Loucy (cell line): ENCODE results near the gene CPXM2.

Source experiments
- H2AFZ ChIP-seq: fragments of 200-600 bp; sonication (generic); 2 replicates; pipeline ENCODE4 v1.6.0; 2016; ENCODE audit warnings: antibody characterized with exemption, mild to moderate bottlenecking, low read length, moderate library complexity
- H3F3A ChIP-seq: fragments of 200-600 bp; 2 replicates; pipeline ENCODE4 v1.6.0; 2016; ENCODE audit warnings: antibody characterized with exemption, low read depth, mild to moderate bottlenecking
- H3K27me3 ChIP-seq: fragments of 200-600 bp; sonication (generic); 2 replicates; pipeline ENCODE4 v1.6.1; 2014; ENCODE audit warnings: low read length, mild to moderate bottlenecking; ENCODE audit not compliant: insufficient read depth, poor library complexity, severe bottlenecking
- H3K36me3 ChIP-seq: fragments of 200-600 bp; sonication (generic); 2 replicates; pipeline ENCODE4 v1.6.1; 2016; ENCODE audit warnings: low read length; ENCODE audit not compliant: insufficient read depth
- H3K4me1 ChIP-seq: fragments of 200-600 bp; sonication (generic); 2 replicates; pipeline ENCODE4 v1.5.1; 2014; ENCODE audit warnings: low read length, mild to moderate bottlenecking; ENCODE audit not compliant: insufficient read depth, poor library complexity, severe bottlenecking
- H3K4me2 ChIP-seq: fragments of 200-600 bp; sonication (generic); 2 replicates; pipeline ENCODE4 v1.6.0; 2014; ENCODE audit warnings: antibody characterized with exemption, low read length, low read depth, mild to moderate bottlenecking; ENCODE audit not compliant: poor library complexity, severe bottlenecking
- H3K4me3 ChIP-seq: fragments of 200-600 bp; sonication (generic); 2 replicates; pipeline ENCODE4 v1.5.1; 2014; ENCODE audit warnings: low read length, mild to moderate bottlenecking, mixed read lengths; ENCODE audit not compliant: poor library complexity, severe bottlenecking
- H3K79me2 ChIP-seq: fragments of 200-600 bp; sonication (generic); 2 replicates; pipeline ENCODE4 v1.6.1; 2014; ENCODE audit warnings: low read length; ENCODE audit not compliant: insufficient read depth
- H3K9ac ChIP-seq: fragments of 200-600 bp; sonication (generic); 2 replicates; pipeline ENCODE4 v1.6.0; 2014; ENCODE audit warnings: mild to moderate bottlenecking, low read depth, low read length, moderate library complexity; ENCODE audit not compliant: poor library complexity, severe bottlenecking
- H3K9me2 ChIP-seq: fragments of 200-600 bp; sonication (generic); replicated peaks from 2 replicates; pipeline ENCODE4 v1.6.1; 2016; ENCODE audit warnings: low read depth, low read length, mixed read lengths
- H3K9me3 ChIP-seq: fragments of 200-600 bp; sonication (generic); 2 replicates; pipeline ENCODE4 v1.6.1; 2014; ENCODE audit warnings: mild to moderate bottlenecking, antibody characterized with exemption, low read length, low read depth; ENCODE audit not compliant: insufficient read depth
- H4K20me1 ChIP-seq: fragments of 200-600 bp; sonication (generic); 2 replicates; pipeline ENCODE4 v1.6.0; 2014; ENCODE audit warnings: antibody characterized with exemption, low read length, mild to moderate bottlenecking; ENCODE audit not compliant: insufficient read depth, poor library complexity, severe bottlenecking
- EZH2phosphoT487 ChIP-seq: fragments of 200-600 bp; IDR thresholded peaks from 2 replicates; pipeline ENCODE4 v1.6.1; 2018; ENCODE audit warnings: antibody characterized with exemption, mild to moderate bottlenecking, moderate library complexity, borderline replicate concordance
- TF ChIP-seq, protein P1 (sequence below): fragments of 200-600 bp; sonication (generic); conservative IDR thresholded peaks from 2 replicates; pipeline ENCODE4 v1.5.1; 2014; ENCODE audit warnings: mild to moderate bottlenecking, antibody characterized with exemption, low read length

CPXM2 gene

DNA sequence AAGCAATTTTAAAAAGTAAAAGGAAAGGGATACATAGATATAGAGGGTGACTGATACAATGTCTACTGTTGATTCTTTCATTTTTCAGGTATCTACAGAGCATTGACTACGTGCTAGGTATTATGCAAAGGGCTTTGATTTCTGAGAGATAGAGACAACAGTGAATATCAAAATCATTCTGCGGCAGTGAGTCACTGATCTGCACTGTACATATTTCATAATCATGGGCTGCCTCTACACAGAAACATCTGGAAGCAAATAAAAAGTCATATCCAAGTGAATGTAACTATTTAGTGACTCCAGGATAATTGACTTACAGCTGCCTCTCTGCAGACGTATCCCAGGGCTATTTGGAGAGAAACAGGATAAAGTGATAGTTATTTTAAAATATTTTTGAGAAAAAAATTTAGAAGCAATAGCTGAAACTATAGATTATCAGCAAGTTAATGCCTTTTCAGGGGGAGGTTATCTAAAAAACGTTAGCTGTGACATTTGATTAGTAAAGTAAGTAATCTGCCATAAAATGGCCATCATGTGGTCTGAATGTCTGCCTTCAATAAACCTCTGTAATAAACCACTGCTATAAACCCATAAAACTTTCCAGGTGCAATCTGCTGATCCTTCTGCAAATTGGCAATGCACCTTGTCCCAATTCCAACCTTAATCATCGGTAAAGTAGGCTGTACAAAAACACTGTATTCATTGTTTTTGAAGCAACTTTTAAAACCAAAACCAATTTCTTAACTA is 43.7 kb downstream of the CPXM2 start:
- no peak overlapping the region for H3K4me2 ChIP-seq

DNA sequence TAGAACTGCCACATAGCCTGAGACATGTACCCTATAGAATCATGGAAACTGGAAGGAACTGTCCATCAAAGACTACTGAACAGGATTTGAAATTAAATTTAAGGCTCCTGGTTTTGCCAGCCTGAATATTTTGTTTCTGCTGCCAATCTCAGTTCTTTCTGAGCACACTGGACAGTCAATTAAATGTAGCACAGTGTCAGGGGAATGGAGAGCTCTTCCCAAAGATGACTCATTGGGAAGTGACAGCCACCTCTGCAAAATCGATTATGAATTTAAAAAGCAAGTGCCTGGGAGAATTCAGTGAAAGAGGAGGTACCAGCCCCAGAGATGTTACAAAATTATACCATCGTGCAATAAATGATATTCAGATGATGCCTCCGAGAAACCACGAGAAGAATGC is 47.8 kb downstream of the CPXM2 start:
- Histone ChIP-seq H3K4me2 (no peak overlapping the region), H4K20me1 (no peaks in the 10 kb centered on the region), H3K79me2 (no peaks in the 10 kb centered on the region), H3K9me2 (no peaks in the 10 kb centered on the region), H2AFZ (no peak overlapping the region), H3K9me3 (0 out of 2 replicates have a peak, but pooled peaks cover 3% of the 10 kb centered on the region), H3K4me3 (no peak overlapping the region), H3K36me3 (no peaks in the 10 kb centered on the region), H3K4me1 (no peaks in the 10 kb centered on the region), H3K27me3 (no peaks in the 10 kb centered on the region), H3K9ac (no peak overlapping the region), H3F3A (no peaks in the 10 kb centered on the region)
- TF ChIP-seq EZH2phosphoT487: no peak

More for the DNA sequence above, 43.7 kb downstream of the CPXM2 start:
- Histone ChIP-seq H3K36me3 (no peaks in the 10 kb centered on the region), H3K4me1 (no peaks in the 10 kb centered on the region), H3K79me2 (no peaks in the 10 kb centered on the region), H3F3A (no peaks in the 10 kb centered on the region), H4K20me1 (no peaks in the 10 kb centered on the region), H3K9me2 (no peaks in the 10 kb centered on the region), H3K9ac (no peak overlapping the region), H3K9me3 (0 out of 2 replicates have a peak, but pooled peaks cover 3% of the 10 kb centered on the region), H2AFZ (no peak overlapping the region), H3K27me3 (no peaks in the 10 kb centered on the region), H3K4me3 (no peak overlapping the region)
- TF ChIP-seq, protein P1, sequence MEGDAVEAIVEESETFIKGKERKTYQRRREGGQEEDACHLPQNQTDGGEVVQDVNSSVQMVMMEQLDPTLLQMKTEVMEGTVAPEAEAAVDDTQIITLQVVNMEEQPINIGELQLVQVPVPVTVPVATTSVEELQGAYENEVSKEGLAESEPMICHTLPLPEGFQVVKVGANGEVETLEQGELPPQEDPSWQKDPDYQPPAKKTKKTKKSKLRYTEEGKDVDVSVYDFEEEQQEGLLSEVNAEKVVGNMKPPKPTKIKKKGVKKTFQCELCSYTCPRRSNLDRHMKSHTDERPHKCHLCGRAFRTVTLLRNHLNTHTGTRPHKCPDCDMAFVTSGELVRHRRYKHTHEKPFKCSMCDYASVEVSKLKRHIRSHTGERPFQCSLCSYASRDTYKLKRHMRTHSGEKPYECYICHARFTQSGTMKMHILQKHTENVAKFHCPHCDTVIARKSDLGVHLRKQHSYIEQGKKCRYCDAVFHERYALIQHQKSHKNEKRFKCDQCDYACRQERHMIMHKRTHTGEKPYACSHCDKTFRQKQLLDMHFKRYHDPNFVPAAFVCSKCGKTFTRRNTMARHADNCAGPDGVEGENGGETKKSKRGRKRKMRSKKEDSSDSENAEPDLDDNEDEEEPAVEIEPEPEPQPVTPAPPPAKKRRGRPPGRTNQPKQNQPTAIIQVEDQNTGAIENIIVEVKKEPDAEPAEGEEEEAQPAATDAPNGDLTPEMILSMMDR: no peak
- TF ChIP-seq EZH2phosphoT487: no peak

DNA sequence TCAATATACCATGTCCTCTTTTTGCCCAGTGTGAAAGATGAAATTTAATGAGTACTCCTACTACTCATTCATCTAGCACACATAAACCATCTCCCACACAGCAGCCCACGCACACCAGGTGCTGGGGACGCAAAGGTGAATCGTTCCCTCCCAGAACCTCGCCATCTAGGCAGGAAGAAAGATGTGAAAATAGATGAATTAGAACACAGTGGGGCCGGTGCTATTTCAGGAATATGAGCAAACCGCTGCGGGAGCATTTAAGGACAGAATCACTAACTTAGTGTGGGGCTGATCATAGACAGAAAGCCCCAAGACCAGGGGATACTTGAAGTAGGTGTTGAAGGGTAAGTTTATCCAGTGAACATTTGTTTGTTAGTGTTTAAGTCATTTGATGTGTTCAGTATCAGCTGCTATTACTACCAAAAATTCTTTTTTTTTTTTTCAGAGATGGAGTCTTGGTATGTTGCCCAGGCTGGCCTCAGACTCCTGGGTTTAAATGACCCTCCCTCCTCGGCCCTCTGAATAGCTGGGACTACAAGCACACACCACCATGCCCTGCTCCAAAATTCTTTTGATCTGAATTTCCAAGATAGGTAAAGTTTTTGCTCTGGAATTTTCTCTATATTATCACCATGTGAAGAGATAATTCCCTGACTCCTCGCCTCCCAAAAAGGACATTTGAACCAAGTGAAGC is 48.8 kb downstream of the CPXM2 start:
- H3K9me3 ChIP-seq: 0 out of 2 replicates have a peak, but pooled peaks cover 3% of the 10 kb centered on the region
- H3K9ac ChIP-seq: no peak overlapping the region
- H3K4me3 ChIP-seq: no peak overlapping the region
- H3F3A ChIP-seq: no peaks in the 10 kb centered on the region
- H3K79me2 ChIP-seq: no peaks in the 10 kb centered on the region
- H4K20me1 ChIP-seq: no peaks in the 10 kb centered on the region
- no peaks in the 10 kb centered on the region for H3K9me2 ChIP-seq
- H3K4me2 ChIP-seq: no peak overlapping the region
- TF ChIP-seq, protein P1: no peak
- no peak for TF ChIP-seq EZH2phosphoT487
- H3K4me1 ChIP-seq: no peaks in the 10 kb centered on the region
- H3K36me3 ChIP-seq: no peaks in the 10 kb centered on the region
- H3K27me3 ChIP-seq: no peaks in the 10 kb centered on the region
- H2AFZ ChIP-seq: no peak overlapping the region
